Effector memory CD4-positive, alpha-beta T cell (primary cell): Measurements from ENCODE around the gene DENND1A.

Experiments
- DNase-seq, 3 donors: peaks; one replicate each; pipeline ENCODE4 v3.0.0-alpha.2; 2020
- H3K27ac ChIP-seq: 2 replicates; pipeline ENCODE4 v1.7.0; 2013; ENCODE audit warnings: mild to moderate bottlenecking, low read length, moderate library complexity; ENCODE audit not compliant: insufficient read depth, poor library complexity, severe bottlenecking
- H3K27me3 ChIP-seq: replicated peaks from 2 replicates; pipeline ENCODE4 v1.7.0; 2013; ENCODE audit warnings: mild to moderate bottlenecking, low read length; ENCODE audit not compliant: insufficient read depth, control insufficient read depth, poor library complexity, severe bottlenecking
- H3K36me3 ChIP-seq: 2 replicates; pipeline ENCODE4 v1.7.0; 2013; ENCODE audit warnings: mild to moderate bottlenecking, low read length, moderate library complexity; ENCODE audit not compliant: control insufficient read depth, insufficient read depth
- H3K4me1 ChIP-seq: 2 replicates; pipeline ENCODE4 v1.7.0; 2013; ENCODE audit warnings: low read length, mild to moderate bottlenecking; ENCODE audit not compliant: control insufficient read depth, insufficient read depth, poor library complexity, severe bottlenecking
- H3K4me3 ChIP-seq: 2 replicates; pipeline ENCODE4 v1.7.0; 2013; ENCODE audit warnings: low read length, low read depth, mild to moderate bottlenecking; ENCODE audit not compliant: insufficient read depth, poor library complexity, severe bottlenecking
- H3K9me3 ChIP-seq: 2 replicates; pipeline ENCODE4 v1.7.0; 2013; ENCODE audit warnings: mild to moderate bottlenecking, low read length, moderate library complexity; ENCODE audit not compliant: control insufficient read depth

The DENND1A gene

DNA sequence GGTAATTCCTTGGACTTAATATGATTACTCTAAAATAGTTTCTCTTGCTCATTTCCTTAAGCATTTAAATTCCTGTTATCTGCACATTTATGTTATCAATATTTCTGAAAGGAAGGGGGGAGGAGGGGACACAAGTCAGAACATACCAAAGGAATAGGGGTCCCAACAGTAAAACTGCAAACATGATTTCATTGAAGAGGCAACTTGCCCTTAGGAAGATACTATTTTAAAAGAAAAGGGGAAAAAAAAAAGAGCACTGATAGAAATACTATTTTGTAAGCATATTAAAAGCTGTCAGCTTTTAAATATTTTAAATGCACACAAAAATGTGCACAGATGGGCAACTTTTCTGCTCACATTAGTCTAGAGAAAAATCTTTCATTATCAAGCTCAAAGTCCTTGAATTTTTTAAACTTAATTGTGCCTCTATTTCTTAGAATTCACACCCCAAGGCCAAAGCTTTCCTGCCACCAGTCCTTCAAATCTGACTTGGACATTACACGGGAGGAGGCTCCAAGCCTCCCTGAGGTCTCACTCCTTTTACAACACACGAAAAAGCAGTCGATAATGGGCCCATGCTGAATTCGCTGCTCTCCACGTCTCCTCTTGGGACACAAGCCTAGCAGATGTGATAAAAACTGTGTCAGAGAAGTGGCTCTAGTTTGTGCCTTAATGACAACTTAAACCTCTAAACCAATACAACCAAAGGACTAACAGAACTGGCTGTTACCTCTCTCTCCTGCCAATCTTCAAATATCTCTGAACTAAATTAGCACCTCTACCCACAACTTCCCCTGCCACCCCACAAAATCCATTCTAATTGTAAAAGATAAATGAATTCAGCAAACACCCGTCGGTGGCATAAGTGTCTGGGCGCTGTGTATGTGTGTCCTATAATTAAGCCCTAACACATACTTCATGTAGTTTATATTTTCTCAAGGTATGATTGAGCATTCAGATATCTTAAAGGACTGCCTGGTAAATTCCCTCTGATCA lies 154.3 kb downstream of the DENND1A start:
- Histone ChIP-seq H3K9me3 (no peaks in the 10 kb centered on the region), H3K4me3 (no peak overlapping the region), H3K4me1 (no peaks in the 10 kb centered on the region), H3K27ac (no peak overlapping the region), H3K36me3 (no peaks in the 10 kb centered on the region), H3K27me3 (no peaks in the 10 kb centered on the region)
- DNase-seq: no peak

DNA sequence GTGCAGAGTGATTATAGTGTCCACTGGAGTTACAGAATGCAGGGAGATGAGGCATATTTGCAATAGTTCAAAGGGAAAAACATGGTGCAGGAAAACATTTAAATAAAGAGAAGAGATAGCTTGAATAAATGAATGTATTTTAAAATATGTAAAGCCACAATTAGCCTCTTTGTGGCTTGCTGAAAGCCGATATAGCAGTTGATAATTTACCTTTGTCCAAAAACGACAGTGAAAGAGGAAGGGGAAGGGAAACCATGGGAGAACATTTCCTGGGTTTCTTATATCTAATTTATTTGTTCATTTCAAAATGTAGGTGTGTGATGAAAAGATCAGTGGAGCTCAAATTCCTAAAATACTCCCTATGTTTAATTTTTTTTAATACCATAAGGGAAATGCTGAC lies 156.1 kb downstream of the DENND1A start:
- no peak overlapping the region for H3K4me3 ChIP-seq
- DNase-seq: no peak
- H3K27ac ChIP-seq: no peak overlapping the region
- no peaks in the 10 kb centered on the region for H3K36me3 ChIP-seq
- H3K9me3 ChIP-seq: no peaks in the 10 kb centered on the region
- H3K4me1 ChIP-seq: no peaks in the 10 kb centered on the region
- H3K27me3 ChIP-seq: no peaks in the 10 kb centered on the region

DNA sequence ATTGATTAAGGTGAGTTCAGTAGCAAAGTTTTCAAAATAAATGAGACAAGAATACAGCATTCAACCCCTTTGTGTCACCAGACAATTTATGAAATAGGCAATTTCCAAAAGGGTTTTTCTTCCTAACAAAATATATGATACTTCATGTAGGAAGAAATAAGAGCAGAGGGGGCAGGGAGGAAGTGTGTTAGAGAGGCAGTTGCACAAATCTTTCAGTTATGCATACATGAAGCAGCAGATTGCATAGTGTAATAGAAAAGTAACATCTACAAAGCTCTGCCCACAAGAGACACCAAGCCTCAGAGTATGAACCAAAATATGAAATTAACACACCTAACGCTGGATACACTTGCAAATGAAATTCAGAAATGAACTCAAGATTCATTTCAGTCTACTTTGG lies 157.0 kb downstream of the DENND1A start:
- H3K27me3 ChIP-seq: no peaks in the 10 kb centered on the region
- H3K36me3 ChIP-seq: no peaks in the 10 kb centered on the region
- no peak overlapping the region for H3K27ac ChIP-seq
- no peak for DNase-seq
- H3K4me3 ChIP-seq: no peak overlapping the region
- no peaks in the 10 kb centered on the region for H3K4me1 ChIP-seq
- H3K9me3 ChIP-seq: no peaks in the 10 kb centered on the region

DNA sequence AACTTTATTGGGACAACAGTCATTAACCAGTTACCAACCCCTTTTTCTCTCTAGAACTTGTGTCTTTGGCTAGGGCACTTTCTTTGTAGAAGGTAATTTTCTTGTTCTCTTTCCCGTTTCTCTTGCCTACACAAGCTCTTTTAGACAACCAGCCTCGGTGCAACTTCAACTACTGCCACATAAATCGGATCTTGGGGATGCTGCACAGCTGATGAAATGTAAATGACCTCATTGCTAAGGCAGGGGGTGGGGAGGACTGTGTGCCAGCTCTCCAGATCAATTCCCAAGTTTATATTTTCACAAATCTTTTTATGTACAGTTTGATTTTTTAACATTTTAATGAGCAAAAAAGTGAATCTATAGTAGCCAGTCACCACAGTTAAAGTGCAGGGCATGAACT lies 157.6 kb downstream of the DENND1A start:
- Histone ChIP-seq H3K4me1 (no peaks in the 10 kb centered on the region), H3K9me3 (no peaks in the 10 kb centered on the region), H3K4me3 (no peak overlapping the region), H3K27ac (no peak overlapping the region), H3K36me3 (no peaks in the 10 kb centered on the region), H3K27me3 (no peaks in the 10 kb centered on the region)
- no peak for DNase-seq

DNA sequence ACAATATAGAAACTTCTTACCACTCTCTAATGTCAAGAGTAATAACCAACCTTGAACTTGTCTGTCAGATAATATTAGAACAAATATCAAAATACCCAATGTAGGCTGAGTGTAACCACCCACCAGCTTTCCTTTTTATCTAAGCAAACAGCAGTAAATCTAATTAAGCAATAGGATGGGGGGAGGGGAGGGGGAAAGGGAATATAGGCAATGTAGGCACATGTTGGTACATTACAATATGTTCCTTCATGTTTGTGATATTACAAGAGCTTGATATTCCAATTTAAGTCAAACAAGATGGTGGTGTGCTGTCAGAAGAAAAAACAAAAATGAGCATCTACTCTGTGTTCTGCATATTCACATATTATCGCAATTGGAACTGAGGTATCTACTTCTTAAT lies 158.2 kb downstream of the DENND1A start:
- Histone ChIP-seq H3K36me3 (no peaks in the 10 kb centered on the region), H3K9me3 (no peaks in the 10 kb centered on the region), H3K27me3 (no peaks in the 10 kb centered on the region), H3K4me1 (no peaks in the 10 kb centered on the region), H3K4me3 (no peak overlapping the region), H3K27ac (no peak overlapping the region)
- DNase-seq: no peak

DNA sequence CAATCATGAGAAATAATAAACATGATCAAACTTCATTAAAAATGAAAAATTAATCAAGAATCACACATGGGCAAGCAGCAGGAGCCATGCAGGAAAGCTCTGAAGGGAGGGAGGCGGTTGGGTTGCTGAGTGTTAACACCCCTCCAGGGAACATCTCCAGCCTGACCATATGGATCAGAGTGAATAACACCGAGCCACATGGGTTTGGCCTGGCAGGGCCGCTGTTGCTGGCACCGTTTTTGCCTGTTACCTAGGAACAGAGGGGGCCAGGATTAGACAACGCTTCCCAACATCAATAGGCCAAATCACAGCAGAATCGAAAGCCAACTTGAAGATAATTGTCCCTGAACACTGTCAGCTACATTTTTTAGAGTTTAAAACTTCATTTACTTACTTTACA lies 160.2 kb downstream of the DENND1A start:
- DNase-seq: no peak
- Histone ChIP-seq H3K27me3 (no peaks in the 10 kb centered on the region), H3K4me1 (no peaks in the 10 kb centered on the region), H3K36me3 (no peaks in the 10 kb centered on the region), H3K4me3 (no peak overlapping the region), H3K27ac (no peak overlapping the region), H3K9me3 (no peaks in the 10 kb centered on the region)

DNA sequence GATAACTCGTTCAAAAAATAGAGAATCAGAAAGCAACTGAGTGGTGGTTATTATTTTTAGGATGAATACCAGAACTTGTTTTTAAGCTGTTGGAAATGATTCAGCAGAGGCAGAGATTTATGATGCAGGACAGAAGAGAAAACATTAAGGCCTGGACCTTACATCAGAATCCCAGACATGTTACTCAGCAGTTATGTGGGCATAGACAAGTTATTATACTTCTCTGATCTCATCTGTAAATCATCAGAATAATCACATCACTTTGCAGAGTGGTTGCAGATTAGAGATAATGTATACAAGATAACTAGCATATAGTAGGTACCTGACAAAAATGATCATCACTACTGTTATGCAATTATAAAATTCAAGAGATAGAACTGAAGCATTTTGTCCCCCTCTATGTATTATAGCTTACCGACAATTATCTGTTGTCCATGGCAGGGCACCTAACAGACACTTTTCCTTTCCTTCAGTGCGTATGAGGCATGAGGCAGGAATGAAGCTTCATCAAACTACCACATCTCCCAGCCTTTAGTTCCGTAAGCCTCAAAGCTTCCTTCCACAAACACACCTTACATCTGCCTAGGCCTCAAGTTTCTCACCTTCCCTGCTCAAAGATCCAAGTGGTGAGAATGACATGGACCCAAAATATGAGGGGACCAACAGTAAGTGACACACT lies 165.9 kb downstream of the DENND1A start:
- Histone ChIP-seq H3K36me3 (no peaks in the 10 kb centered on the region), H3K27me3 (no peaks in the 10 kb centered on the region), H3K4me1 (no peaks in the 10 kb centered on the region), H3K4me3 (no peak overlapping the region), H3K9me3 (no peaks in the 10 kb centered on the region), H3K27ac (no peak overlapping the region)
- no peak for DNase-seq

DNA sequence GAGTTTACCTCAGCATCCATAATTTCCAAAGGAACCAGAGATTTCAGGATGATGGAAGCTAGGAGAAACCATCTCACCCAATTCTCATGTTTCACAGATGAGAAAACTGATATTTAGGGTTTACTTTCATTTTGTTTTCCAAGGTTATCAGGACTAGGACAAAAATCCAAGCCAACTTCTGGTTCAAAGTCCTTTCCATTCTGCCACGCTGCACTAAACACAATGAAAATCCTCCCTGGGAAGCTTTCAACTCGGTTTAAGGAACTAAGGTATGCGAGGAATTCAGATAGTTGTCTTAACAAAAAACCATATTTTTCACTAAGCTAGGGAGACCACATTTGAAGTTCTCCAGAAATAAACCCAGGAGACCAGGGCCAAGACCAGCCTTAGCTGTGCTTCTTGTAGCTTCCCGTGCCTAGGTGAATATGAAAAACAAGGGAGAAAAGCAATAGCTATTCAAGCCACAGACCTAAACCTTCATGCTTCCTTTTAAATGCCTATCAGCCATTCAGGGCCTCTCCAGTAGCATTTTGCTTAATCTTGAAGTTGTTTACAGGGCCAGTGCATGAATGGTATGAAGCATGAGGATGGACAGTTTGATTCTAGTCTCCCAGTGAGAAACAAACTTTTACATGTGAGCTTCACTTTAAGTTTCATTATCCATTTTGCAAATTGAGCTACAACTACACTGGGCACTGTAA lies 167.9 kb downstream of the DENND1A start:
- no peak for DNase-seq
- no peaks in the 10 kb centered on the region for H3K4me1 ChIP-seq
- H3K36me3 ChIP-seq: no peaks in the 10 kb centered on the region
- H3K27me3 ChIP-seq: no peaks in the 10 kb centered on the region
- H3K4me3 ChIP-seq: no peak overlapping the region
- no peaks in the 10 kb centered on the region for H3K9me3 ChIP-seq
- H3K27ac ChIP-seq: no peak overlapping the region

DNA sequence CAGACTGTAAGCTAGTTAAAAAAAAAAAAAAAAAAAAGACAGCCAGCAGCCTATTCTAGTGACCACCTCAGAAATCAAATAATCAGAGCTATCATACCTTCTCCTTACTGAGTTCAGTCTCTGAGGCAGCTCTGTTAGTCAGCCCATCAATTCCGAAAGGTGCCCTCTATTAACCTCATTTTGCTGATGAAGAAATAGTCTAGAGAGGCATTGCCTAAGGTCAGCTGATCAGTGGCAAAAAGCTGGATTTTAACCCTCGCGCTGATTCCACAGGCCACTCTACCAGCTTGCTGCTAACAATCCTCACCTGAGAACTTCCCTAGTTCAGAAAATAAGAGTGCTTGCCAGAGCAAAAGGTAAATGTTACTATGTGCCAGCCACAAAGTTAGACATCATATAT lies 172.0 kb downstream of the DENND1A start:
- no peaks in the 10 kb centered on the region for H3K36me3 ChIP-seq
- no peaks in the 10 kb centered on the region for H3K9me3 ChIP-seq
- no peaks in the 10 kb centered on the region for H3K27me3 ChIP-seq
- no peak for DNase-seq
- no peaks in the 10 kb centered on the region for H3K4me1 ChIP-seq
- H3K27ac ChIP-seq: no peak overlapping the region
- no peak overlapping the region for H3K4me3 ChIP-seq

DNA sequence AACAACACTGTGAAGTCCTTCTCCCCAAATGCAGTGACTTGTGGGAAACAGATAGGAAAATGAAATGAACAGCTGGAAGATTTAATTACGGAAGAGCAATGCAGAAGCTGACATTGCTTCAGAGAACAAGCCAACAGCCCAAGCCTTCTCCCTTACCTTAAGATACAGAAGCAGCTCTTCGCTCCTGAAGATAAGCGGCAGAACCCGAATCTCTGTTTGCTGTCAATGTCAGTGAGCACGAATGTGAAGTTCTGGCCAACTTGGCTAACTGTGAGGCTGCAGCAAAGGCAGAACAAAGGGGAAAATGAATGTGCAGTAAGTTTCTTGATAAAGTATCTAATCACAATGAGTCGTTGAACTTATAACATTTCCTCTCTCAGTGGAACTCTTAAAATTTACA lies 172.4 kb downstream of the DENND1A start:
- DNase-seq: no peak
- Histone ChIP-seq H3K36me3 (no peaks in the 10 kb centered on the region), H3K9me3 (no peaks in the 10 kb centered on the region), H3K4me1 (no peaks in the 10 kb centered on the region), H3K4me3 (no peak overlapping the region), H3K27me3 (no peaks in the 10 kb centered on the region), H3K27ac (no peak overlapping the region)
